CD4-positive, alpha-beta T cell treated with Interleukin-2 at 100 ng/mL for 4 hours (primary cell): ENCODE data around the gene SECISBP2L.
"Not testable (repeated sequence)": the region's sequence is repeated elsewhere in the genome, so short reads cannot be mapped to it uniquely, and the experiment has no call there.

Experiments used
- DNase-seq: peaks from one replicate; pipeline ENCODE4 v3.0.0-alpha.2; 2020; ENCODE audit warnings: low spot score

Gene SECISBP2L, protein sequence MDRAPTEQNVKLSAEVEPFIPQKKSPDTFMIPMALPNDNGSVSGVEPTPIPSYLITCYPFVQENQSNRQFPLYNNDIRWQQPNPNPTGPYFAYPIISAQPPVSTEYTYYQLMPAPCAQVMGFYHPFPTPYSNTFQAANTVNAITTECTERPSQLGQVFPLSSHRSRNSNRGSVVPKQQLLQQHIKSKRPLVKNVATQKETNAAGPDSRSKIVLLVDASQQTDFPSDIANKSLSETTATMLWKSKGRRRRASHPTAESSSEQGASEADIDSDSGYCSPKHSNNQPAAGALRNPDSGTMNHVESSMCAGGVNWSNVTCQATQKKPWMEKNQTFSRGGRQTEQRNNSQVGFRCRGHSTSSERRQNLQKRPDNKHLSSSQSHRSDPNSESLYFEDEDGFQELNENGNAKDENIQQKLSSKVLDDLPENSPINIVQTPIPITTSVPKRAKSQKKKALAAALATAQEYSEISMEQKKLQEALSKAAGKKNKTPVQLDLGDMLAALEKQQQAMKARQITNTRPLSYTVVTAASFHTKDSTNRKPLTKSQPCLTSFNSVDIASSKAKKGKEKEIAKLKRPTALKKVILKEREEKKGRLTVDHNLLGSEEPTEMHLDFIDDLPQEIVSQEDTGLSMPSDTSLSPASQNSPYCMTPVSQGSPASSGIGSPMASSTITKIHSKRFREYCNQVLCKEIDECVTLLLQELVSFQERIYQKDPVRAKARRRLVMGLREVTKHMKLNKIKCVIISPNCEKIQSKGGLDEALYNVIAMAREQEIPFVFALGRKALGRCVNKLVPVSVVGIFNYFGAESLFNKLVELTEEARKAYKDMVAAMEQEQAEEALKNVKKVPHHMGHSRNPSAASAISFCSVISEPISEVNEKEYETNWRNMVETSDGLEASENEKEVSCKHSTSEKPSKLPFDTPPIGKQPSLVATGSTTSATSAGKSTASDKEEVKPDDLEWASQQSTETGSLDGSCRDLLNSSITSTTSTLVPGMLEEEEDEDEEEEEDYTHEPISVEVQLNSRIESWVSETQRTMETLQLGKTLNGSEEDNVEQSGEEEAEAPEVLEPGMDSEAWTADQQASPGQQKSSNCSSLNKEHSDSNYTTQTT

GRCh38 chr15:49046220-49047102, at the start of gene SECISBP2L:
SECISBP2L (minus strand) TSS chr15:49046446; CDS start chr15:49046299, 147 bp downstream.
- peak; percentile 92 for DNase-seq

- DNase-seq, result no peak
Measured at GRCh38 chr15:49094923-49095322, 48.7 kb upstream of the SECISBP2L start.

DNA sequence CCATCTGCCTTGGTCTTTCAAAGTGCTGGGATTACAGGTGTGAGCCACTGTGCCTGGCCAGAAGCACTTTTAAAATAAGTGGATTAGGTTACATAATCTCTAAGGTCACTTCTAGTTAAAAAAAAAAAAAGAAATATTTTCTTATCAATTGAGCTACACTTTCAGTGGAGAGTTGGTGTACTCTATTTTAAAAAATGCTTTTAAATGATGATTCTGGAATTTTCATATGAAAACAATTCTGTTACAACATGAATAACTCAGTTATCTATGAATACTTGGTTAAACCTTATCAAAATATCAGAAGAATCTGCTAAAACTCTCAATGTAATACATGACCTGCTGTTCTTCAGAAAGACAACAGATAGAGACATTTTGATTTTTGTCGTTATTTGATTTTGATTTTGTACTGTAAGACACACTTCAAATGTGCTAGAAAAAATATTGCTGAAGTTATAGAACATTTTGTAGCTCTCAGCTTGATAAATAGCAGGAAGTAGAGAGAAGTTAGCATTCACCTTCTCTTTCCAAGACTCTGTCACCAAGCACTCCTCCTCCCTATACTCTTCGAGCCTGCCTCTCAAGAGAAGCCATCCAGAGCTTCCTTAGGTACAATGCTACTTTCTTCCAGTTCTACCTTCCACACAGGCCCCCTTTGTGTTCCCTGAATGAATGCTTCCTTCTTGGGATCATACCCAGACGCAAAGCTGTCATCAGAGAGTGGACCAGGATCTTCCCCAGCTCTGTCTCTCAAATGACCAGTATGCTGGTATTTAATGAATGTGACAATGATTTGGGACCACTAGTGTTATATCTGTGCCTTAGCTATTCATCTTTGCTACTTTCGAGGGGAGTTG, 47.2 kb upstream of the SECISBP2L start:
- no peak for DNase-seq

- no peak for DNase-seq
Measured at GRCh38 chr15:49088996-49089395, 42.8 kb upstream of the SECISBP2L start.

- DNase-seq, result no peak
Measured at GRCh38 chr15:49085696-49086459, 39.6 kb upstream of the SECISBP2L start.

DNA sequence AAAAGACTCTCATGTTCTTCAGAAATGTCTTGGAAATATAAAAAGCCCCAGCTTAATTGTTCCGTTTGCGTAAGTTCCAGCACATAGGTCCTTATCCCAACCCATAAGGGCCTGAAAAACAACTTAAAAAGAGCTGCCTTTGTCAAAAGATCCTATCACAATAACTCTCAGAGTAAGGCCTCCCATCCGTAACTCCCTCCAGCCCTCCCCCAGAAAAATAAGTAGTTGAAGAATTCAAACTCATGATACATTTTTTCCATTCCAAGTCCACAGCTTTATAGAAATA, 38.0 kb upstream of the SECISBP2L start:
- no peak for DNase-seq

- no peak for DNase-seq
Measured at GRCh38 chr15:49083401-49084284, 37.4 kb upstream of the SECISBP2L start.

- DNase-seq, result no peak
Measured at GRCh38 chr15:49082960-49083359, 36.7 kb upstream of the SECISBP2L start.

- DNase-seq, result no peak
Measured at GRCh38 chr15:49079340-49080039, 33.2 kb upstream of the SECISBP2L start.

DNA sequence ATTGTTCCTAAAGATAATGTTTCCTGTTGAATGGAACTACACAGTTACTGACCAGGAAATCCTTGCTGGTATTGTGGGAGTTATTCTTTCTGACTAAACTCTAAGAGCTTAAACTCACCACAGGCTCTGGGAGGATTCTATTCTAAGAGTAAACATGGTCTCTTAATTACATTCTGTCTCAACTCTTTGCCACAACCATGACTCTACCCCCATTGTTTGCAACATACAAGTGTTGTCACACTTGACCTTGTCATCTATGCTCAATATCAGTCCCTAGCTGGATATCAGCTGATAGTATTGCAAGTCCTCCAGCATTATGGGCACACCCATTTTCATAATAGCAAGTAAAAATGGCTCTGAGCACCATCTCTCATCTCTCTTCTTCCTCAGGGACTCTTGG, 29.6 kb upstream of the SECISBP2L start:
- DNase-seq, result no peak

GRCh38 chr15:49074589-49075287, 28.5 kb upstream of the SECISBP2L start:
- not testable (repeated sequence) for DNase-seq

- no peak for DNase-seq
Measured at GRCh38 chr15:49066372-49066771, 20.1 kb upstream of the SECISBP2L start.

GRCh38 chr15:49064884-49065283, 18.6 kb upstream of the SECISBP2L start:
- DNase-seq, result no peak

DNA sequence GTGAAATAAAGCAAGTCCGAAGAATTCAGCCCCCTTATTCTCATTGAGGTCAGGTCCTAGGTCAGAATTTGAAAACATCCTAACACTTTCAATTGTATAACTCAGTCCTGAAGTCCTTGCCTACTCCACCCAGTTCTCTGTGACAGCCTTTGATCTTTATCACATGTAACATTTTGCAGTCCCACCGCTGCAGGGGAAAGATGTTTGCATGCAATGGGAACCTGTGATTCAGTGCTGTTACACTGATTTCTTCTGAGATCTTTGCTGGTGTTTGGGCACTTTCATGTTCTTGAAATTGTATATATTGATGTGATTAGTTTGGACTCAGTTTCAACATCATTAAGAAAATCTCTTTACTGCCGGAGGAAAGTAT, 18.0 kb upstream of the SECISBP2L start:
- DNase-seq, result no peak

DNA sequence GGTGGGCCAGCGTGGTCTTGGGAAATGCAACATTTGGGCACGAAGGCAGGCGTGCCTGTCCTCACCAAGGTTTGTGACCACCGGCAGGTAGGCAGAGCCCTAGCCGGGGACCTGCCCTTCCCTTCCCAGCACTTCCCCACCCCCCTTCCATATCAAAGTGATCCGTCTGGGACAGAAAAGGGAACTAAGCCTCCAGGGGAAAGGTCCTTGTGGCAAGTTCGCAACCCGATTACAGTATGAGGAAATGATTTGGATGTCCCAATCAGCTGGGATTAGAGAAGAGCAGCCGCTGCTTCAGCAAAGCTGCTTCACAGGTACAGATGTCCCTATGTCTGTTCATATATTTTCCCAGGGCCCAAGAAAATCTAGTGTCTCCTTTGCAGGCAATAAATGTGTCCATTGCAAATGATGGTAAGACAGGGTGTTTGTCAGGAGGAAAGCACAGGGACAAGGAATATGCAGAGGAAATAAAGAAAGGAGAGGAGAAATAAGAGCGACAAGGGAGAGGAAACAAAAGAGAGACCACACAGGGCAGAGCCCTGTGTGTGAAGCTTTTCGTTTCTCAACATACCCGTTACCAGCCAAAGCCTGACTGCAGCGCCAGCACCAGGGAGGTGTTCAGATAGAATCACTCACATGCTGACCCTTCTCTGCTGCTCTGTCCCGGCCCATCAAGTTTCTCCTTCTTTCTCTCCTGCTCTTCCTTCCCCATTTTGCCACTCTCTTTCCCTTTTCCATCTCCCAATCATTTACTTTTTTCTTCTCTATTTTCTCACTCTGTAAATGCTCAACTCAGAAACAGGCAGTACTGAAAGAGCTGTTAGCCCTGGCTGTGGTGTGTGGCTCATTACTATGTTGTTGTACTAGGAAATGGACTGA, 17.4 kb upstream of the SECISBP2L start:
- DNase-seq, result no peak

DNA sequence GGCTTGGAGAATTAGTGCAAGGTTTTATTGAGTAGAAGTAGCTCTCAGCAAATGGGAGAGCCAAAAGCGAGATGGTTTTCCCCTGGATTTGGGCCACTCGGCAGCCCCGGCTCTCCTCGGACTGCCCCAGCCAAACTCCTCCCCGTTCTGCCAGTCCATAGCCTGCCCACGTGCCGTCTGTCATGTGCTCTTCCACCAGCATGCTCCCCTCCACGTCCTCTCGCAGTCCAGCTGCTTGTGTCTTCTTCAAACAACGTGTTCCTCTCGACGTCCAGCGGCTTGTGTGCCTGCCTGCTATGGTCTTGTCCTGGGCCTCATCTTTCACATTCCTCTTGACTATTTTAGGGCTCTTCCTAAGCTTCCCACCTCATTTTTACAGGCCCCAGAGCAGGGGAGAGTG, 16.7 kb upstream of the SECISBP2L start:
- DNase-seq, result no peak
